Cerebellar nuclear complex (tissue), 1 donor: Measurements from ENCODE around the gene TTC12.
A peak's percentile ranks its signal among the peaks of the same experiment; 100 is the strongest.

Source experiments
- DNase-seq, 2 experiments: peaks; one replicate each; lab custom pipeline; 2025; lab: John Stamatoyannopoulos, UW

The TTC12 gene, protein sequence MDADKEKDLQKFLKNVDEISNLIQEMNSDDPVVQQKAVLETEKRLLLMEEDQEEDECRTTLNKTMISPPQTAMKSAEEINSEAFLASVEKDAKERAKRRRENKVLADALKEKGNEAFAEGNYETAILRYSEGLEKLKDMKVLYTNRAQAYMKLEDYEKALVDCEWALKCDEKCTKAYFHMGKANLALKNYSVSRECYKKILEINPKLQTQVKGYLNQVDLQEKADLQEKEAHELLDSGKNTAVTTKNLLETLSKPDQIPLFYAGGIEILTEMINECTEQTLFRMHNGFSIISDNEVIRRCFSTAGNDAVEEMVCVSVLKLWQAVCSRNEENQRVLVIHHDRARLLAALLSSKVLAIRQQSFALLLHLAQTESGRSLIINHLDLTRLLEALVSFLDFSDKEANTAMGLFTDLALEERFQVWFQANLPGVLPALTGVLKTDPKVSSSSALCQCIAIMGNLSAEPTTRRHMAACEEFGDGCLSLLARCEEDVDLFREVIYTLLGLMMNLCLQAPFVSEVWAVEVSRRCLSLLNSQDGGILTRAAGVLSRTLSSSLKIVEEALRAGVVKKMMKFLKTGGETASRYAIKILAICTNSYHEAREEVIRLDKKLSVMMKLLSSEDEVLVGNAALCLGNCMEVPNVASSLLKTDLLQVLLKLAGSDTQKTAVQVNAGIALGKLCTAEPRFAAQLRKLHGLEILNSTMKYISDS

DNA sequence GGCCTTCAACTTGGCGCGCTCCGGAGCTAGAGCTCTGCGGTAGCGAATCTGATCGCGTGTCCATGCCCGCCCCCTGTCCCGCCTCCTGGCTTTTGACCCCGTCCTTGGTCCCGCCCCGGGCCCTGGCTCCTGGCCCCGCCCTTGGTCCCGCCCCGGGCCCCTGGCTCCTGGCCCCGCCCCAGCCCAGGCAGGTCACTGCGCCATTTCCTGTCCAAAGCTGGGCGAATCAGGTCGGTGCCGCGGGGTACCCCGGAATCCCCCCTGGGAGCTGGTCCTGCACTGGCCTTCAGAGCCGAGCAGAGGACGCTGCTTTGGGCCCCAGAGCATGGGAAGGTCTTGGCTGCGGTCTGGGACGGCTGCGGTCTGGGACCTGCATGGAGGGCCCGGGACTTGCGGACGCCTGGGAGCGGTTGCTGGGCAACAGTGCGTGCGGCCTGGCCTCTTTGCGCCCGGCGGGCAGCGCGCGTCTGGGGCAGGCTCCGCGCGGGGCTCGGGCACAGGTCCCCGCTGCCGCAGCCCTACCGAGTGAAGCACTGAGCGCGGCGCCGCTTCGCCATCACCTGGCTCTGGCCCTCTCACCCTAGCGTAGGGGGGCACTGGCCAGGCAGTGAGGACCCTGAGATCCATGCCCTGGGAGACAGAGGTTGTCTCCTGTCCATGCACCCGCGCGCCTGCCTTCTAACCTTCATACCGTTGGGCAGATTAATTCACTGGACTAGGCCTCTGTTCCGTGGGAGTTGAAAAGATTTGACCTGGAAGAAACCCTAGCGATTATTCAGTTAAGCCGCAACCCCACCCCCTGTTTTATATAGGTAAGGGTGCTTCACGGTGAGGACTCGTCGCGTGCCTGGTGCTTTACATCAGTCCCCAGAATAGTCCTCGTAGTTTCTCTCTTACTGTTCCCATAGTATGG, at the start of gene TTC12:
TSS of gene TTC12 (plus strand) at position 195 of the 913 bp plus-strand sequence. CDS start 1,675 bp downstream, outside the sequence.
- peak in 1 of 2 experiments; percentile 81 for DNase-seq

DNA sequence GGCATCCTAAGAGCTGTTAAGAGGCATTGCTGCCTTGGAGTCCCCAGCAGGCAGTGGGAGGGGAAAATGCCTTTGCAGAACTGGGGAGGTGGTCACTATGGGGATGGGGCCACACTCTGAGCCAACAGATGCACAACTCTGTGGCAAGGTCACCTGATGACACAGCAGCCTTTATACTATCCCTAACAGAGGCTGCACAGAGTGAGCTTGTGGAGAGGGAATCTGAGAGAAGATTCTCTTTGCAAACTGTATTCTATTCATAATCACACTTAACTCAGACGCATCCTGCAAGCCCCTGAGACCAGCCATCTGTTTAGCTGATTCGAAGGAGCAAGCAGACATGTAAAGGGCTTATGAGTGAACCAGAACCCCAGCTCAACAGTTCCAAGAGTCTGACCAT, 49.0 kb upstream of the TTC12 start:
- DNase-seq: no peak

DNA sequence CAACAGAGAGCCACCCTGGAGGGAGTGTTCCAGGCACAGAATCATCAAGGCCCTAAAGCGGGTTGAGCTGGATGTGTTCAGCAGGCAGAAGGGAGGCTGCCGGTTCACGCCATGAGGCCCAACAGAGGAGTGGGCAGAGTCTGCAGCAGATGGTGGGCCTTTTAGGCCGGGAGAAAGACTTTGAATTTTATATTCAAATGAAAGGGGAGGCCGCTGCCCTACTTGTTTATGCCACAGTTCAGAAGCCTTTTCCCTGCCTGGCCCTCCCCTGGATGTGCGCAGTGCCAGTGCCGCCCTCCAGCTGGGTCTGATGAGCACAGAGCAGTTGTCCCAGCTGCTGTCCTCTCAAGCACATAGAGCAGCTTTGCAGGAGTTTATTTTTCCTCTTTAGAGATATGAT, 46.9 kb upstream of the TTC12 start:
- no peak for DNase-seq

DNA sequence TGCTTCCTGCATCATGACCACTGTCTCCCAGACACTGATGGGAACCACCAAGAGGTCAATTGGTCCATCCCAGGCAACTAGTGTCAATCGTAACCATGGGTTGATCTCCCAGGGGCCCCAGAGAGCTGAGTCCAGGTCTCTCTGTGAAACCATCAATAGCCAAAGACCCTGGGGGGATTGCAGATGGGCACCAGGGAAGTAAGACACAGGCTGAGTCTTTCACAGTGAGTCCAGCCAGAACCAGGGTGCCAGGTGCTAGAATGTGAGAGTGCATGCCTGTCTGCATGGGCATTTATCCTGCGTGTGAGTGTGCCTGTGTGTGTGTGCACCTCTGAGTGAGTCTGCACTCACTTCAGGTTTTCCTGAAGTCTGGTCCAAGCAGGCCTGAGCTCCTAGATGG, 45.3 kb upstream of the TTC12 start:
- no peak for DNase-seq

DNA sequence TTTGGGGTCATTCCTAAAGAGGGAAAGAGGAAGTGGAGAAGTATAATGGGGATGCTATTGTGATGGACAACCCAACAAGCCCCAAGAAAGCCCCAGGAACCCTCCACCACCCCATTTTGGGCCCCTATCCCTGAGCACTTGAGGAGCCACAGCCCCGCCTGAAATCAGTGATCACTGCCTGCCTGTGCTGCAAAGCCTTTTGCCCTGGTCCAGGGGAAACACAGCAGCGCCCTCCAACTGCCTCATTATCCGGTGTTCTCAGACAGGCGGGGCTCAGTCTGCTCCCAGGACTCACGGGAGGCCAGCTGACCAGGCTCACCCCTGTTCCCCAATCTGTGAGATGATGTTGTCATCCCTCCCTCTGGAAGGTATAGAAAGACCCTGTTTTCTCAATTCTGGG, 44.7 kb upstream of the TTC12 start:
- DNase-seq: no peak

DNA sequence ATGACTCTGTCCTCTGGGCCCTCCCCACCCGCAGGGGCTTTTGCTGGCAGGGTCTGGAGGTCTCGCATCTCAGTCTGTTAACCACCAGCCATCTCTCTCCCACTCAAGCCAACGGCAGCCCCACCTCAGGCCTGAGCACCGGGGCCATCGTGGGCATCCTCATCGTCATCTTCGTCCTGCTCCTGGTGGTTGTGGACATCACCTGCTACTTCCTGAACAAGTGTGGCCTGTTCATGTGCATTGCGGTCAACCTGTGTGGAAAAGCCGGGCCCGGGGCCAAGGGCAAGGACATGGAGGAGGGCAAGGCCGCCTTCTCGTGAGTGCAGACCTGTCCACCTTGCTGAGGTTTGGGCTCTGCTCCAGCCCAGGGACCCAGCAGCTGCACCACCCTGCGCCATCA, 44.3 kb upstream of the TTC12 start:
- no peak for DNase-seq

DNA sequence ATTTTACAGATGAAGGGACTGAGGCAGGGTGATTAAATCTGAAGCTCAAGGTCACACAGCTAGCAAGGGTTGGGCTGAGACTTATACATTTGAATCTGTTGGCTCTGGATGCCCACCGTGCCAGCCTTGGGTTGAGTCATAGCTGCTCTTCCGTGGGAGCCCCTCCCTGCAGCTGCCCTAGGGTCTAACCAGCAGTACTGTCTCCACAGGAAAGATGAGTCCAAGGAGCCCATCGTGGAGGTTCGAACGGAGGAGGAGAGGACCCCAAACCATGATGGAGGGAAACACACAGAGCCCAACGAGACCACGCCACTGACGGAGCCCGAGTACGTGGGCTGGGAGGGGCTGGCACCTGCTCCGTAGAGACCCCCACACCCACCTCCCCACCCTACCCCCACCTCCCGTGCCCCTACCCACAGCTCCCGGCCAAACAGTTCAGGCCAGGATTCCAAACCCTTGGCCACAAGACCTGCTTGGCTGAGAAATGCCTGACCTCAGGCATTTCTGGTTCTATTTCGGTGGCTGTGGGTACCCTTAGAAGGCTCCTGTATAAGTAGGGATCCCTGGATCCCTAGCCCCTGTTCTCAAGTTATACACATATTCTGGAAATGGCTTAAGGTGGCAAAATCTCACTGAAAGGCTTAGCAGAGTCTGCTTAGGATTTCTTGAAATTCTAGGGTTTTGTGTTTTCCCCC, 42.7 kb upstream of the TTC12 start:
- no peak for DNase-seq

DNA sequence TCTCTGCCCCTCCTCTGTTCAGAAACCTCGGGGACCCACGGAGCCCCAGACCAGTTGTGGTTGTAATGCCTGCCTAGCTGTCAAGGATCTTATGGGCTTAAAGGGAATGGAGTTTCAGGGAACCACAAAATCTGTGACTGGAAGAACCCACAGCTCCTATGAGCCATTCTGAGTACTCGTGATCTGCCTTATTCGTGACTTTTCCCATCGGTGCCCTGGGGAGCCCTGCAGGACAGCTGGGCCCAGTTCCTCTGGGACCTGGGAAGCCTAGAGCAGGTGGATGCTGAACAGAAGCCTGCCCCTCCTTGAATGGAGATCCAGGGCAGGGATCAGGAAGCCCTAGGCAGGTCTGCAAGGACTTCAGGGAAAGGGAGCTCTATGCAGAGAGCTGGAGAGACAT, 42.1 kb upstream of the TTC12 start:
- DNase-seq: no peak

DNA sequence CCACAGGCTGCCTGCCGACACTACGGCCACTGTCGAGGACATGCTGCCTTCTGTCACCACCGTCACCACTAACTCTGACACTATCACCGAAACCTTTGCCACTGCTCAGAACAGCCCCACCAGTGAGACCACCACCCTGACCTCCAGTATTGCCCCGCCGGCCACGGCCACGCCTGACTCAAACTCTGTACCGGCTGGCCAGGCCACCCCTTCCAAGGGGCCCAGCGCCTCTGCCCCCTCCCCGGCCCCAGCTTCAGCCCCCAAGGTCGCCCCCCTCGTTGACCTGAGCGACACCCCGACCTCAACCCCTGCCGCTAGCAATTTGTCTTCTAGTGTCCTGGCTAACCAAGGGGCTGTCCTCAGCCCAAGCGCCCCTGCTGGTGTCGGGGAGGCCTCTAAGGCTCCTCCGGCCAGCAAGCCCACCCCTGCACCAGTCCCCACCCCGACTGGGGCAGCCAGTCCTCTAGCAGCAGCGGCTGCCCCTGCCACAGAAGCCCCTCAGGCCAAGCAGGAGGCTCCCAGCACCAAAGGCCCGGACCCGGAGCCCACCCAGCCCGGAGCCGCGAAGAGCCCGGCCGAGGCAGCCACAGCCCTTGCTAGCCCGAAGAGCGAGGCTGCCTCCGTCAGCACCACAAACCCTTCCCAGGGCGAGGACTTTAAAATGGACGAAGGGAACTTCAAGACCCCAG, 41.3 kb upstream of the TTC12 start:
- no peak for DNase-seq

DNA sequence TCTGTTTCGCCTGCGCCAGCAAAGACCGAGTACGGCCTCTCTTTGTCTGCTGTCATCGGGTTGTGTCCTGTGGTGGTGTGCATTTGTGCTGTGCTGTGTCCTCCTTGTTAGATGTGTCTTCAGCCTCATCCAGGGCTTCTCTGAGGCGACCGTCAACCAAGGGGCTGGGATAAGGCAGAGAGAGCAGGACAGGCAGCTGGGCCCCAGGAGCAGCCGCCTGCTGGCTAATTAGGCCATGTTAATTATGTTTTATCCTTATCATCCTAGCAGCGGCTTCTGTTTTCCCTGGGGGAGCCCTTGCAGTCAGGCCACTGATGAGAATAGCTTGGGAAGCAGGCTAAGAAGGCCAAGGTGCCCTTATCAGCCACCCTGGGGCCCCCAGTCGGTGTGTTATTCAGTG, 40.7 kb upstream of the TTC12 start:
- DNase-seq: no peak

DNA sequence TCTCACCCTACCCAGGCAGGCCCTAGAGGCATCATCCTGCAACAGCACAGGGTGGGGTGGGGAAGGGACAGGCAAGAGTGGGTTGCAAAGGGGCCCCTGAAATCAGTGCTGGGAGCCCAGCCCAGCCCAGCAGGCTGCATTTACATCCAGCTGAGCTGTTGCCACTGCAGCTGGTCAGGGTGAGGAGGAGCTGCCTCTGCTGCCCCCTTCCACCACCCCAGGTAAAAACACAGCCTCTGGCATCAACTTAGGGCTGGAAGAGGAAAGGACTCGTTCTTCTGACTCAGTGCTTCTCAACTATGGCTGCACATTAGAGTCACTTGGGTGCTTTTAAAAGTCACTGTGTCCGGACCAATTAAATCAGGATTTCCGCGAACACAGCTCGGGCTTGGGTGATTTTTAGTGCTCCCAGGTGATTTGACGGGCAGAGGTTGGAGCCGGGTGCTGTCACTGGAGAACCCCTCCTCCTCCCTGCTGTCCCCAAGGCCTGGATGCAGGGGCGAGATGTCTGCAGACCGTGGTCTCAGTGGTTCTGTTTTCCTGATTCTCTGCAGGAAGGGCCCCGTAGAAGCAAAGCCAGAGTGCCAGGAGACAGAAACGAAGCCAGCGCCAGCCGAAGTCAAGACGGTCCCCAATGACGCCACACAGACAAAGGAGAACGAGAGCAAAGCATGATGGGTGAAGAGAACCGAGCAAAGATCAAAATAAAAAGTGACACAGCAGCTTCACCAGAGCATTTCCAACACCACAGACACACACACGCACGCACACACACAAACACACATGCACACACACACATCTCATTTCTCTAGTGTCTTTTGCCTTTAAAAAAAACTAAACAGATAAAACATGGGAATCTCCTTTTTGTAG, 39.4 kb upstream of the TTC12 start:
- no peak for DNase-seq

DNA sequence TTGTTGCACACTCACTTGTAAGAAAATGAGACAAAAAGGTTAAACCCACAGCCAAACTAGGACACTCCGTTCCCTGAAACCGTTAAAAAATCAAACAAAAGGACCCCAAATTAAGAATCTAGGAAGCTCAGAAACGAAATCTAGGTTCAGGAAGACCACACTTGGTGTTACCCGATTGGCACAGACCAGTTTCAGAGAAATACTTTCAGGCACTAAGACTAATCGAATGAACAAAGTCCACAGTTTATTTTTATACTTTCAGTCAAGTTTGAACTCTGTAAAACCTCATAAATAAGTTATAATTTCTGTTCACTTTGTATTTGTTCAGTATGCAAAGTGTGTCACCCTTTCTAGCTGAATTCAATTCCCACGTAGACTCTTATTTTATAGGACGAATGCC, 38.8 kb upstream of the TTC12 start:
- DNase-seq: no peak

DNA sequence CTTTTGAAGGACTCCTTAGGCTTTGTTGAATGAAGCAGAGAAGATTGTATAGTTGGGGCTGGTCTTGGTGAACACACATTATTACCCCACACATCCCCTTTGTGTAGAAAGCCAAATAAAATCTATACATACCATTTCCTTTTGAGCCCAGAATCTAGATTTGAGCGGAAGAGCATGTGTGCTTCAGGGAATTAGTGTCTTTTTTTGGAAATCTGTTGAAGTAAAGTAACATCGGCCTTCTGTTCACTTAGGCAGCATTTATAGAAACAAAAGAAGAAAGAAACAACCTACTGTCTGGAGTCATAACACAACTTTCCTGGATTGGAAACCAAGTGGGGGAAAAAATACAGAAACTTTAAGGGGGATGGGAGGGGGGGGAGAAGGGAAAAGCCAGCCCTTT, 37.9 kb upstream of the TTC12 start:
- DNase-seq: no peak

DNA sequence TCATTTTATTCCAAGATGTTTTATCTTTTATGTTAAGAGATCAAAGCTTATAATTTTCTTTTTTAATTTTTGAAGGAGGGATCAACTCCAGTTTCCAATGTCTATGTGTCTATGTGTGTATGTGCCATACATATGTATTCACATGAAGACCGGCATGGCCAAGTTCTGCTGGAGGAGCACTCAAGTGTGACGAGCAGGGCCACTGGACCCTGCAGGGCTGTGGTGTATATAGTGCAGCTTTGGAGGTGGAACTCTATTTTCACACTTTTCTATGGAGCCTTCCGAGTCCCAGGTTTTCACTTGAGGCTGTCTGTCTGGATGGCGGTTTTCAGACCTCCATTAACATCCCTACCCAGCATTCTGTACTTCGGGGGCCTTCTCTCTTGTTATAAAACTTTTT, 36.5 kb upstream of the TTC12 start:
- DNase-seq: no peak

DNA sequence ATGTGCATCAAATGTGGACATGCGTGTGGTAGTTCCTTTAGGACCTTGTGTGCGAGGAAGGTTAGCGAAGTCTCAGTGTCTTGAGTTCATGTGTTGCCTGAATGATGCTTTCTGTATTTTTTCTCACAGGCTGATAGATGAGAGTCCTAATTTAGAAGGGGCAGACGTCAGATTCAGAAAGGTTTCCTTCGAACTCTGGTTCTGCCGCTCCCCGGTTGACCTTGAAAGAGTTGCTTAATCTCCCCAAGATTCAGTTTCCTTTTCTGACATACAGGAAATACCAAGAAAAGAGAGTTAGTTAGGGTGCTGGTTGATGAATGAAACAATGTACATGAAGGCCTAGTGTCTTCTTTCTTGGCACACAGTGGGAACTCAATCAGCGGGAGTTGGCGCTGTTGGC, 35.9 kb upstream of the TTC12 start:
- no peak for DNase-seq

DNA sequence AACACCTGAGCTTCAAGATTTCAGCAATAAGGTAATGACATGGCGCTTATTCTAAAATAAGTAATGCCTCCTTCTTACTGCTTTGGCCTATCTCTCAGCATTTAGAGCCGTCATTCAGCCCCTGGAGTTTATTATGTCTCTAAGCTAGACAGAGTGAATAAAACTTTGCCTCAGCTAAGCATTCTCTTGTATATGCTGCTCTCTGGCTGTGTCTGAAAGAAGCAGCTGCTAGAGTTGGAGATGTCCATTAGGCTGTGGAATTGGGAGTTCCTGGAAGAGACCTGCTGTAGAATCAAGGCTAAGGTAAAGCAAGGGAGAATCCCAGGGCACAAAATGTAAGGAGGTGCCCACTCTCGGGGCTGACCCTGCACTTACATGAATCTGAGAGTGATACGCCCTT, 35.5 kb upstream of the TTC12 start:
- DNase-seq: no peak

DNA sequence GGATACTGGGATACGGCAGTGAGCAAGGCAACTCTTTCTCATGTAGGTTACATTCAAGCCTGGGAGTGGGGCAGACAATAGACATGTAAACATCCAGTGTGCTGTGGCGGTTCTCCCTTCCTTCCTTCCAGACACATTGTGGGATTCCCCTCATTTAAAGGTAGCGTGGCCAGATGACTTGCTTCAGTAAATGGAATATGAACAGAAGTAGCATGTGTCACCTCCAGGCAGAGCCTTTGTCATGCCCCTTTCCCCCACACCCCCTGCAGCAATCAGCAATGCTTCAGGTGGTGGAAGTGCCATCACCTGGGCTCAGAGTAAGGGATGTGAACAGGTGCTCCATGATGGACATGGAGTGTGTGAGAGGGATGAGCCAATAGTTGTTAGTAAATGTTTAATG, 34.8 kb upstream of the TTC12 start:
- DNase-seq: no peak

DNA sequence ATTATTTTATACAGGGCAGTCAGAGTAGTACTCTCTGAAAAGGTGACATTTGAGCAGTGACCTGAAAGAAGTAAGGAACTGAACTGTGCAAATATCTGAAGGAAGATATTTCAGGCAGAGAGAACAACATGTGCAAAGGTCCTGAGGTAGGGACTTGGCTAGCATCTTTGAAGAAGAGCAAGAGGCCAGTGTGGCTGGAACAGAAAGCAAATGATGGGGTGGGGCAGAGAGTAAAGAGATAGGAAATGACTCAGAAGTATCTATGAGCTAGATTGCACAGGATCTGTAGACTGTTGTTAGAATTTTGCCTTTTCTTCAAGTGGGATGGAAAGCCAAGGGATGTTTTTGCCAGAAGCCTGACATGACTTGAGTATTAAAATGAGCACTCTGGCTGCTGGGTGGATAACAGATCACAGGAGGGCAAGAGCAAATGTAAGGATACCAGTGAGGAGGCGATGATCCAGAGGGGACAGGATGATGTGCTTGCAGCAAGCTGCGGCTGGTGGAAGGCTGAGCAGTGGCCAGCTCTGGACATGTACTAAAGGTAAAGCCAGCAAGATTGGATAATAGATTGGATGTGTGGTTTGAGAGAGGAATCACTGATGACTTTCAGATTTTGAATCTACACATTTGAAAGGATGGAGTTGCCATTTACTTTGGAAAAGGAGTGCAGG, 33.2 kb upstream of the TTC12 start:
- DNase-seq: no peak

DNA sequence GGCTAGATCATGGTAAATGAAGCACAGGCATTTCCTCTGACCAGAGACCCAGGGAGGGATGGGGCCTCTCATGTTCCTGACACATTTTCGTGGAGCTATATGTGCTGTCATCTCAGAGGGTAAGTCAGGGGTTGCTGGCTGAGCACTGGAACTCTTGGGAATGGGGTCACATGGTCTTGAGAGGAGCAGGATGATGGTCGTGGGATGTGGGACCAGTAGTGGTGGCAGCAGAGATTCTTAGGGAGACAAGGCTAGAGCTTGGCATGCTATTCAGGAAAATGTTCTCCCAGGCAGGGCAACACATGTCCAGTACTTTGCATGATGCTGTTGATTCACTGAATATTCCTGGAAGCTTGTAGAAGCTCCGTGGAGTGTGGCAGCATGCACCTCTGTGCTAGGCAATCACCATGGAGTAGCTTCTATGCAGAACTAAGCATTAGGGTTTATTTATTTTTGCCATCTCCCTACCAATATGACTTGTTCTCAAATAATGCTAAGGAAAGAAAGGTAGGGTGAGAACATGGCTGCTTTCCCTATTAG, 31.4 kb upstream of the TTC12 start:
- DNase-seq: no peak
